Uterus (tissue), 2 donors: ENCODE measurements around the gene CLDN18.

ENCODE experiments used
- POLR2A ChIP-seq, 2 donors: fragments of 450-650 bp; IDR thresholded peaks; one replicate each; pipeline ENCODE4 v1.6.1; 2016; ENCODE audit warnings: antibody characterized with exemption in 2 of 2, mild to moderate bottlenecking in 1 of 2, moderate library complexity in 1 of 2
- TF ChIP-seq, protein P1 (sequence below), 4 experiments: fragments of 200-600 bp in 2 of 4; fragments of 450-650 bp in 2 of 4; sonication (generic) in 2 of 4; IDR thresholded peaks; one replicate each; pipeline ENCODE4 v1.5.1; 2016 to 2019; ENCODE audit warnings: antibody characterized with exemption in 4 of 4, mild to moderate bottlenecking in 2 of 4, moderate library complexity in 1 of 4

DNA sequence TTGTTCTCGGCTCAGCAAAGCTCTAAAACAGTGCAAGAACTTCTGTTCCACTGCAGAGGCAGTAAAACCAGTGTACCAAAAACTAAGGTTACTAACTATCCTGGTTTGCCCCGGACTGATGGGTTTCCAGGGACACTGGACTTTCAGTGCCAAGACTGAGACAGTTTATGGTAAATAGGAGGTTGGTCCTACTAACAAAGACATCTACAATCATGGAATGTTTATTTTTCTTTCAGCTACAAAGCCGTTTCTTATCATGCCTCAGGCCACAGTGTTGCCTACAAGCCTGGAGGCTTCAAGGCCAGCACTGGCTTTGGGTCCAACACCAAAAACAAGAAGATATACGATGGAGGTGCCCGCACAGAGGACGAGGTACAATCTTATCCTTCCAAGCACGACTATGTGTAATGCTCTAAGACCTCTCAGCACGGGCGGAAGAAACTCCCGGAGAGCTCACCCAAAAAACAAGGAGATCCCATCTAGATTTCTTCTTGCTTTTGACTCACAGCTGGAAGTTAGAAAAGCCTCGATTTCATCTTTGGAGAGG is 20.8 kb downstream of the CLDN18 start:
- no peak for TF ChIP-seq POLR2A (IDR thresholded peaks at IDR 0.05)
- TF ChIP-seq, protein P1, sequence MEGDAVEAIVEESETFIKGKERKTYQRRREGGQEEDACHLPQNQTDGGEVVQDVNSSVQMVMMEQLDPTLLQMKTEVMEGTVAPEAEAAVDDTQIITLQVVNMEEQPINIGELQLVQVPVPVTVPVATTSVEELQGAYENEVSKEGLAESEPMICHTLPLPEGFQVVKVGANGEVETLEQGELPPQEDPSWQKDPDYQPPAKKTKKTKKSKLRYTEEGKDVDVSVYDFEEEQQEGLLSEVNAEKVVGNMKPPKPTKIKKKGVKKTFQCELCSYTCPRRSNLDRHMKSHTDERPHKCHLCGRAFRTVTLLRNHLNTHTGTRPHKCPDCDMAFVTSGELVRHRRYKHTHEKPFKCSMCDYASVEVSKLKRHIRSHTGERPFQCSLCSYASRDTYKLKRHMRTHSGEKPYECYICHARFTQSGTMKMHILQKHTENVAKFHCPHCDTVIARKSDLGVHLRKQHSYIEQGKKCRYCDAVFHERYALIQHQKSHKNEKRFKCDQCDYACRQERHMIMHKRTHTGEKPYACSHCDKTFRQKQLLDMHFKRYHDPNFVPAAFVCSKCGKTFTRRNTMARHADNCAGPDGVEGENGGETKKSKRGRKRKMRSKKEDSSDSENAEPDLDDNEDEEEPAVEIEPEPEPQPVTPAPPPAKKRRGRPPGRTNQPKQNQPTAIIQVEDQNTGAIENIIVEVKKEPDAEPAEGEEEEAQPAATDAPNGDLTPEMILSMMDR (IDR thresholded peaks at IDR 0.05) = no peak
